A673 (cell line): ENCODE measurements around the gene DES.

Experiments
- EZH2 ChIP-seq: fragments of 200-600 bp; sonication (generic); IDR thresholded peaks from 2 replicates; pipeline ENCODE4 v1.6.1; 2017; ENCODE audit warnings: borderline replicate concordance, low read depth, mild to moderate bottlenecking, mixed read lengths, antibody characterized with exemption, low read length; ENCODE audit not compliant: poor library complexity, severe bottlenecking
- TF ChIP-seq, protein P1 (sequence below): fragments of 300-800, 200-600 bp; sonication (generic); conservative IDR thresholded peaks from 2 replicates; pipeline ENCODE4 v1.5.1; 2017; ENCODE audit warnings: low read depth, mild to moderate bottlenecking, antibody characterized with exemption, low read length, moderate library complexity, mixed read lengths

DNA sequence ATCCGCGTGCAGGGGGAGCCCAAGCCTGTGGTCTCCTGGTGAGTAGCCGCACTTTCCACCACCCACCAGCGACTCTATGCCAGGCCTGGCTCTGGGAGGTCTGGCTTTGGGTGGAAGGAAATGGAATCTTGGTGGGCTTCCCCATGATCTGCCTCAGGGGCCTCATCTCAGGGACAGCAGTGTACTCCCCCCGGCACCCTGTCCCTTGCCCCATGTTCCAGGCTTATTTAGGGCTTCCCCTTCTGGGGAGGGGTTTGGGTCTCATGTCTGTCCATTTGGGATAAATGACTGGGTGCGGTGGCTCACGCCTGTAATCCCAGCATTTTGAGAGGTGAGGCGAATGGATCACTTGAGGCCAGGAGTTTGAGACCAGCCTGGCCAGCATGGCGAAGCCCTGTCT lies 44.2 kb downstream of the DES start:
- TF ChIP-seq, protein P1, sequence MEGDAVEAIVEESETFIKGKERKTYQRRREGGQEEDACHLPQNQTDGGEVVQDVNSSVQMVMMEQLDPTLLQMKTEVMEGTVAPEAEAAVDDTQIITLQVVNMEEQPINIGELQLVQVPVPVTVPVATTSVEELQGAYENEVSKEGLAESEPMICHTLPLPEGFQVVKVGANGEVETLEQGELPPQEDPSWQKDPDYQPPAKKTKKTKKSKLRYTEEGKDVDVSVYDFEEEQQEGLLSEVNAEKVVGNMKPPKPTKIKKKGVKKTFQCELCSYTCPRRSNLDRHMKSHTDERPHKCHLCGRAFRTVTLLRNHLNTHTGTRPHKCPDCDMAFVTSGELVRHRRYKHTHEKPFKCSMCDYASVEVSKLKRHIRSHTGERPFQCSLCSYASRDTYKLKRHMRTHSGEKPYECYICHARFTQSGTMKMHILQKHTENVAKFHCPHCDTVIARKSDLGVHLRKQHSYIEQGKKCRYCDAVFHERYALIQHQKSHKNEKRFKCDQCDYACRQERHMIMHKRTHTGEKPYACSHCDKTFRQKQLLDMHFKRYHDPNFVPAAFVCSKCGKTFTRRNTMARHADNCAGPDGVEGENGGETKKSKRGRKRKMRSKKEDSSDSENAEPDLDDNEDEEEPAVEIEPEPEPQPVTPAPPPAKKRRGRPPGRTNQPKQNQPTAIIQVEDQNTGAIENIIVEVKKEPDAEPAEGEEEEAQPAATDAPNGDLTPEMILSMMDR, result no peak
- TF ChIP-seq EZH2, result no peak
